HG03565 (cell line): ENCODE data around the gene WDFY4.

Source experiments
- ATAC-seq: cut with Tn5 transposase; IDR thresholded peaks from one replicate; pipeline ENCODE4 v1.9.1; 2021; ENCODE audit warnings: mild to moderate bottlenecking, moderate library complexity; ENCODE audit not compliant: unreplicated experiment

Gene WDFY4

GRCh38 chr10:49007129-49007528 lies 322.5 kb downstream of the WDFY4 start:
- no peak for ATAC-seq

GRCh38 chr10:49008091-49008490 lies 323.4 kb downstream of the WDFY4 start:
- ATAC-seq: no peak

- ATAC-seq: no peak
These were observed 324.0 kb downstream of the WDFY4 start for GRCh38 chr10:49008505-49009198.

- no peak for ATAC-seq
These were observed 324.7 kb downstream of the WDFY4 start for GRCh38 chr10:49009199-49009979.

- no peak for ATAC-seq
These were observed 325.6 kb downstream of the WDFY4 start for GRCh38 chr10:49010295-49010694.

- no peak for ATAC-seq
These were observed 326.2 kb downstream of the WDFY4 start for GRCh38 chr10:49010865-49011264.

- no peak for ATAC-seq
These were observed 327.1 kb downstream of the WDFY4 start for GRCh38 chr10:49011756-49012155.

- no peak for ATAC-seq
These were observed 327.9 kb downstream of the WDFY4 start for GRCh38 chr10:49012603-49013002.

GRCh38 chr10:49015700-49016099 lies 331.0 kb downstream of the WDFY4 start:
- ATAC-seq: no peak

GRCh38 chr10:49021685-49022084 lies 337.0 kb downstream of the WDFY4 start:
- no peak for ATAC-seq

- no peak for ATAC-seq
These were observed 338.4 kb downstream of the WDFY4 start for GRCh38 chr10:49023071-49023470.

GRCh38 chr10:49023752-49024151 lies 339.1 kb downstream of the WDFY4 start:
- no peak for ATAC-seq

- ATAC-seq: no peak
These were observed 339.8 kb downstream of the WDFY4 start for GRCh38 chr10:49024484-49024883.

GRCh38 chr10:49025347-49025983 lies 340.8 kb downstream of the WDFY4 start:
- no peak for ATAC-seq

- no peak for ATAC-seq
These were observed 344.0 kb downstream of the WDFY4 start for GRCh38 chr10:49028639-49029038.

- no peak for ATAC-seq
These were observed 345.0 kb downstream of the WDFY4 start for GRCh38 chr10:49029666-49030065.
